Common myeloid progenitor, CD34-positive (primary cell): ENCODE data around the gene ZGRF1. TPM values are rescaled to one million over a fixed set of nuclear protein-coding genes. Genes with fewer than 3 reads are reported as not detected.

Experiments
- CTCF ChIA-PET: fragments of 350-600 bp; sonication (Branson Sonifier 250); formaldehyde crosslinking; loops from one replicate; lab custom pipeline; 2021; ENCODE audit warnings: antibody characterized with exemption; lab: Charles Lee
- POLR2A ChIA-PET: fragments of 350-600 bp; sonication (Branson Sonifier 250); formaldehyde crosslinking; loops from one replicate; lab custom pipeline; 2021; ENCODE audit warnings: antibody characterized with exemption; lab: Charles Lee
- DNase-seq, 3 donors: peaks; one replicate each; pipeline versions ENCODE4 v3.0.0 to v3.0.0-alpha.2; 2013
- H3K27ac ChIP-seq, 2 experiments: 1 replicate in 1 of 2; 2 replicates in 1 of 2; pipeline ENCODE4 v1.7.0; 2013; ENCODE audit warnings: inconsistent platforms in 2 of 2, low read length in 2 of 2, mild to moderate bottlenecking in 2 of 2, low read depth in 1 of 2, moderate library complexity in 1 of 2; ENCODE audit not compliant: severe bottlenecking in 2 of 2, insufficient read depth in 1 of 2, poor library complexity in 1 of 2
- H3K27me3 ChIP-seq, 5 experiments: replicated peaks in 2 of 5; 1 replicate in 3 of 5; 2 replicates in 2 of 5; pipeline versions ENCODE4 v1.6.1 to v1.7.0; 2013; ENCODE audit warnings: low read length in 4 of 5, mild to moderate bottlenecking in 2 of 5, moderate library complexity in 2 of 5, inconsistent platforms in 1 of 5; ENCODE audit not compliant: insufficient read depth in 5 of 5, control insufficient read depth in 4 of 5
- H3K36me3 ChIP-seq, 4 experiments: 1 replicate in 2 of 4; 2 replicates in 2 of 4; pipeline versions ENCODE4 v1.6.1 to v1.7.0; 2013; ENCODE audit warnings: low read length in 3 of 4, control low read depth in 1 of 4, mild to moderate bottlenecking in 1 of 4; ENCODE audit not compliant: control insufficient read depth in 4 of 4, insufficient read depth in 4 of 4
- H3K4me1 ChIP-seq, 4 experiments: 1 replicate in 3 of 4; 2 replicates in 1 of 4; pipeline versions ENCODE4 v1.6.1 to v1.7.1; 2013; ENCODE audit warnings: low read length in 3 of 4, mild to moderate bottlenecking in 3 of 4, control low read depth in 1 of 4, inconsistent platforms in 1 of 4, moderate library complexity in 1 of 4; ENCODE audit not compliant: control insufficient read depth in 4 of 4, insufficient read depth in 4 of 4; ENCODE audit errors: control extremely low read depth in 1 of 4
- H3K4me3 ChIP-seq, 7 experiments: 1 replicate in 4 of 7; 2 replicates in 3 of 7; pipeline versions ENCODE4 v1.5.1 to v1.7.0; 2013; ENCODE audit warnings: mild to moderate bottlenecking in 7 of 7, low read length in 6 of 7, moderate library complexity in 6 of 7, inconsistent platforms in 2 of 7, low read depth in 2 of 7, control low read depth in 1 of 7; ENCODE audit not compliant: insufficient read depth in 4 of 7, control insufficient read depth in 1 of 7; ENCODE audit errors: extremely low read depth in 1 of 7
- H3K9me3 ChIP-seq, 5 experiments: 1 replicate in 4 of 5; 2 replicates in 1 of 5; pipeline versions ENCODE4 v1.6.1 to v1.7.1; 2013; ENCODE audit warnings: low read length in 4 of 5, mild to moderate bottlenecking in 2 of 5, inconsistent platforms in 1 of 5, low read depth in 1 of 5, moderate library complexity in 1 of 5; ENCODE audit not compliant: control insufficient read depth in 4 of 5, insufficient read depth in 2 of 5; ENCODE audit errors: control extremely low read depth in 1 of 5
- WGBS: methylation state at CpG from one replicate; pipeline ENCODE4 v1.1.5; 2013; ENCODE audit not compliant: insufficient coverage; 5-methylcytosine and 5-hydroxymethylcytosine counted together
- polyA plus RNA-seq: library from polyadenylated mRNA; unstranded; fragments of 120-200 nt; gene quantifications from one replicate; pipeline ENCODE4 v1.2.1, GENCODE V29; 2013

The ZGRF1 gene, protein sequence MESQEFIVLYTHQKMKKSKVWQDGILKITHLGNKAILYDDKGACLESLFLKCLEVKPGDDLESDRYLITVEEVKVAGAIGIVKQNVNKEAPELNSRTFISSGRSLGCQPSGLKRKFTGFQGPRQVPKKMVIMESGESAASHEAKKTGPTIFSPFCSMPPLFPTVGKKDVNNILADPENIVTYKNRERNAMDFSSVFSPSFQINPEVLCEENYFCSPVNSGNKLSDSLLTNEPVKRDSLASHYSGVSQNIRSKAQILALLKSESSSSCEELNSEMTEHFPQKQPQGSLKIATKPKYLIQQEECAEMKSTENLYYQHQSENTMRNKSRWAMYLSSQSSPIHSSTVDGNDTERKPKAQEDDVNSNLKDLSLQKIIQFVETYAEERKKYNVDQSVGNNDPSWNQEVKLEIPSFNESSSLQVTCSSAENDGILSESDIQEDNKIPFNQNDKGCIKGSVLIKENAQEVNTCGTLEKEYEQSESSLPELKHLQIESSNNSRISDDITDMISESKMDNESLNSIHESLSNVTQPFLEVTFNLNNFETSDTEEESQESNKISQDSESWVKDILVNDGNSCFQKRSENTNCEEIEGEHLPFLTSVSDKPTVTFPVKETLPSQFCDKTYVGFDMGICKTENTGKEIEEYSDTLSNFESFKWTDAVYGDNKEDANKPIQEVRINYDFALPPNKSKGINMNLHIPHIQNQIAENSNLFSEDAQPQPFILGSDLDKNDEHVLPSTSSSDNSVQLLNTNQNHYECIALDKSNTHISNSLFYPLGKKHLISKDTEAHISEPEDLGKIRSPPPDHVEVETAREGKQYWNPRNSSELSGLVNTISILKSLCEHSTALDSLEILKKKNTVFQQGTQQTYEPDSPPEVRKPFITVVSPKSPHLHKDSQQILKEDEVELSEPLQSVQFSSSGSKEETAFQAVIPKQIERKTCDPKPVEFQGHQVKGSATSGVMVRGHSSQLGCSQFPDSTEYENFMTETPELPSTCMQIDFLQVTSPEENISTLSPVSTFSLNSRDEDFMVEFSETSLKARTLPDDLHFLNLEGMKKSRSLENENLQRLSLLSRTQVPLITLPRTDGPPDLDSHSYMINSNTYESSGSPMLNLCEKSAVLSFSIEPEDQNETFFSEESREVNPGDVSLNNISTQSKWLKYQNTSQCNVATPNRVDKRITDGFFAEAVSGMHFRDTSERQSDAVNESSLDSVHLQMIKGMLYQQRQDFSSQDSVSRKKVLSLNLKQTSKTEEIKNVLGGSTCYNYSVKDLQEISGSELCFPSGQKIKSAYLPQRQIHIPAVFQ (N-terminal part only)
- polyA plus RNA-seq, result 9.0 TPM

DNA sequence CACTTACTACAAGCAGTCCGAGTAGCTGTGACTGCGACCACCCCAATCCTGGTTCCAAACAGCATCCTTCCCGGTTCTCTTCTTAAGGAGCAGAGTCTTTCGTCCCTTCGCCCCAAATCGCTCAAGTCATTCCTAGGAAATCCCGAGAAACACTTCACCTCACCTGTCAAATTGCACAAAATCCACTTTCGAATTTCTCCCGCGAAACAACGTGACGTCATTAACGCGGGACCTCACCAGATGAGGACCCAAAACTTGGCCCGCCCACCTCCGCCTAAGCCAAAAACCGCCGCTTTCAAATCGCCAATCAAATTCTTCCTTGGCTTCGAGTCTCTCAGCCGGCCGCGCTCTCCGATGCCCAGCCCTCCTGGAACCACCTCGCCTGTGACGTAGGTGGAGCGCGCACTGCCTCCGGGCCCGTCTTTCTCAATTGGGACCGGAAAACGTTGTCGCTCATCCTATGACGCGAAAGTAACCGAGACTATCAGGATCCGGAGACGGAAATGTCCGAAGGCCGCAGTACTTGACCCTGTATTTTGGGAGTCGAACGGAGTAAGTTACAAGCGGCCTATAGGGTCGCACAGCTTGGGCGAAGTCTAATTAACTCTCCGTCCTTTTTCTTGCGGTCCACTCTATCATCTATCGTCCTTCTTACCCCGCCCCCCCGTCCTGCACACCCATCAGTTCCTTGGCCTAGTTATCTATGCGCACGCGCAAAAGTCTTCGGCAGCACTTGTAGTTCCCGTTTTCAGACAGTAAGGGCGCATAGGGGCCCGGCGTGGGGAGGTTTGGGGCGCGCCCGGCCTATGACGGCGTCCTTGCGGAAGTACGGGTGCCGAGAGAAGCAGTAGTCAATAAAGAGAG lies at the start of gene ZGRF1, which contains the start of gene LARP7:
TSS of gene ZGRF1 (minus strand) at position 222 of the 864 bp plus-strand sequence. CDS start 3,733 bp downstream, outside the sequence.
TSS of gene LARP7 (plus strand) at position 456 of the 864 bp plus-strand sequence. CDS start 7,527 bp downstream, outside the sequence.
- CTCF ChIA-PET, result interaction anchor here (0.6 to 1.8 kb wide), 8 partner anchors 11 to 346 kb away, joined by 3 to 6 read pairs (median 4); no protein-coding TSS in a partner anchor
- POLR2A ChIA-PET, result no interaction called here

DNA sequence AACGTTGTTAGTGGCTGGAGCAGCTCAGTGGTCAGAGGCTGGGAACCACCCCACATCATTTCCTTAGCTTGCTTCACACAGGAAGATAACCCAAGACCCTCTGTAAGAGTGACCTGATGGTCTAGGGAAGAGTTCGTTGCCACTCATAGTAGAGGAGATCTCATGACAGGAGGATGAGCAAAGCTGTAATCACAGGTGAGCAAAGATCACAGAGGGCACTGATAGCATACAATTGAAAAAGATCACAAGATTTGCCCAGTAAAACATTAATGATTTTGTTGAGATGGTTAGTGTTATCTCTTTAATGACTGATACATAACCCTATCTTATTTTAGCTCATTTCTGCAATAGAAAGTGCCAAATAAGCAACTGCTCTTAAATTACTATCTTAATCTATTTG lies 44.3 kb upstream of the ZGRF1 start:
- CTCF ChIA-PET, result no interaction called here
- Histone ChIP-seq H3K27me3 (no peaks in the 10 kb centered on the region), H3K4me1 (no peaks in the 10 kb centered on the region), H3K4me3 (no peak overlapping the region), H3K9me3 (no peaks in the 10 kb centered on the region), H3K27ac (no peak overlapping the region), H3K36me3 (no peaks in the 10 kb centered on the region)
- POLR2A ChIA-PET, result no interaction called here
- no peak for DNase-seq
- WGBS, result no CpG with 5 or more reads among the region's 2 CpGs

More for the DNA sequence above, at the start of gene ZGRF1, which contains the start of gene LARP7:
- Histone ChIP-seq H3K4me3 (peak within 1 kb of the TSS; percentile 72 to 100 (median 93)), H3K4me1 (peaks cover 12 to 25% (median 18%) of the 10 kb centered on the region in 4 experiments), H3K9me3 (no peaks in the 10 kb centered on the region), H3K27me3 (no peaks in the 10 kb centered on the region), H3K36me3 (peaks cover 3 to 9% (median 5%) of the 10 kb centered on the region in 4 experiments), H3K27ac (peak within 1 kb of the TSS; percentile 99 to 100)
- WGBS, result under 1% methylated on average over 52 of the region's 66 CpGs
- peak; percentile 99 to 100 (median 100) for DNase-seq

DNA sequence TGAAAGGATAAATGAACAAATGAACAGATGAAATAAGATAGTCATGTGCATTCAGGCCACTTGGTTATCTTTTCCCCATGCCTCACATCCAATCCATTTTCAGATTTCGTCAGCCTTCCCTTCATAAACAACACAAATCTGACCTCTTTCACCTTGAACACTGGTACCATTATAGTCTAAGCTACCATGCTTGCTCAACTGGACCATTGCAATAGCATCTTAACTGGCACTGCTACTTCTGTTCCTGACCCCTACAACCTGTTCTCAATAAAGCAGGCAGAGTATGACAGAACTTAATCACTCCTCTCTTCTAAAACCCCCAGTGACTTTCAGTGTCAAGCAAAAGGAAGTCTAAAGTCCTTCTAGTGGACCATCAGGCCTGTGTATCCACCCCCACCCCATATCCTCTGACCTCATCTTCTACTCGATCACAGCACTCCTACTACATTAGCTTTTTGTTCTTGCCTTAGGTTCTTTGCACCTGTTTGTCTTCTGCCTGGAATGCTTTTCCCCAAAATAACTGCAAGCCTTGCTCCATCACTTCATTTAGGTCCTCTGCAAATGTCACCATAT lies 40.9 kb upstream of the ZGRF1 start:
- no peak overlapping the region for H3K4me3 ChIP-seq
- DNase-seq, result no peak
- H3K27me3 ChIP-seq, result no peaks in the 10 kb centered on the region
- no peaks in the 10 kb centered on the region for H3K4me1 ChIP-seq
- CTCF ChIA-PET, result interaction anchor here (0.6 kb wide), 1 partner anchor 9 kb away, joined by 3 read pairs; no protein-coding TSS in a partner anchor
- POLR2A ChIA-PET, result no interaction called here
- H3K36me3 ChIP-seq, result no peaks in the 10 kb centered on the region
- WGBS, result 86% methylated on average over 1 of the region's 2 CpGs
- H3K27ac ChIP-seq, result no peak overlapping the region
- H3K9me3 ChIP-seq, result no peaks in the 10 kb centered on the region

DNA sequence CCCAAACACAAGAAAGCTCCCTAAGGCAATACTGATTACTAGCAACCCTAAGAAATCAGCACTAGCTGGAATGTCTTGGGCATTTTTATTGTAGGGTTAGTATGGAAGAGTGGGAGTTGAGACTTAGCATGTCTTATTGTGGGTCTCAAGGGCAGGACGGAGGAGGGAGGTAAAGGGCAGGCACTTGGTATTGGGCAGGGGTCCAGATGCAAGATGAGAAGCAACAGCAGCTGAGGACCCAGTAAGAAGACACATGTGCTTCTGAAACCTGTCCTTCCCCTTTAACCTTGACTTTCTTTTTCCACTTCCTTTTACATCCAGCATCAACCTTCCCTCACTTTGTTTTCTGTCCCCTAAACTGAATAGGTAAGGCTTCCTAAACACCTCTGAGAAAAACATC lies 37.7 kb upstream of the ZGRF1 start:
- Histone ChIP-seq H3K27me3 (no peaks in the 10 kb centered on the region), H3K4me1 (no peaks in the 10 kb centered on the region), H3K36me3 (no peaks in the 10 kb centered on the region), H3K27ac (no peak overlapping the region), H3K4me3 (no peak overlapping the region), H3K9me3 (no peaks in the 10 kb centered on the region)
- DNase-seq, result no peak
- no CpG with 5 or more reads among the region's 1 CpG for WGBS
- POLR2A ChIA-PET, result no interaction called here
- CTCF ChIA-PET, result no interaction called here

DNA sequence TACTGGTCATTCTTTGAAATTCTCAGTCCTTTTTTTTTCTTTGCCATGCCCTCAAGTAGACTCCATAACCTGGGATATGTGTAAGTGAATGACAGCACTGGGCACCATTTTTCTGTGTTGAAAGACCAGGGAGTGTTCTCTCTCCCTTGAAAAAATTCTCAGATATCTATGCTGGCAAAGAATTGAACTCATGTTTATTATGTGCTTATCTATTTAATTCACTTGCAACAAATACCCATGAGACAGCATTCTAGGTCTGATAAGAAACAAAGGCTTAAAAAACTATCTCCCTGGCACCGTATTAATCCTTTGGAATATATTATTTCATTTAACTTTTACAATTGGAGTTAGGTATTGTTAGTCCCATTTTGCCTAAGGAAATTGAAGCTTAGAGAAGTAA lies 37.0 kb upstream of the ZGRF1 start:
- Histone ChIP-seq H3K36me3 (no peaks in the 10 kb centered on the region), H3K4me1 (no peaks in the 10 kb centered on the region), H3K27me3 (no peaks in the 10 kb centered on the region), H3K4me3 (no peak overlapping the region), H3K27ac (no peak overlapping the region), H3K9me3 (no peaks in the 10 kb centered on the region)
- no CpG with 5 or more reads among the region's 1 CpG for WGBS
- POLR2A ChIA-PET, result no interaction called here
- CTCF ChIA-PET, result no interaction called here
- no peak for DNase-seq

DNA sequence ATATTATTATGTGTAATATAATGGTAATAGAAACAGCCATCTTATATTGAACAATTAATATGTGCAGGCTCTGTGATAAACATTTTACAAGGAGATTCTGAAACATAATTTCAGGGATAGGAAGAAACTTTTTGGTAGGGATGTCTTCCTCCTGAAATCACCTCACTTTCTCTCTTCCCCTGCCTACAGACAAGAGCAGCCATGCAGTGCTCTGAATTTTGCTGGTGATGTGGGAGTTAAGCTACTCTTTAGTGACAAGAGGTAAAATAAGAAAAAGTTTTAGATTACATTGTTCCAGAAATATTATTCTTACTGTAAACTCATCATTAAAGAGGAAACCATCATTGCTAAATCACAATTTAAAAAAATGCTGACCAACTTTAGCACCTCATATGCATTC lies 36.4 kb upstream of the ZGRF1 start:
- H3K9me3 ChIP-seq, result no peaks in the 10 kb centered on the region

More for the DNA sequence above, 36.4 kb upstream of the ZGRF1 start:
- DNase-seq, result no peak
- H3K4me3 ChIP-seq, result no peak overlapping the region
- CTCF ChIA-PET, result no interaction called here
- no peaks in the 10 kb centered on the region for H3K36me3 ChIP-seq
- no peaks in the 10 kb centered on the region for H3K27me3 ChIP-seq
- H3K4me1 ChIP-seq, result no peaks in the 10 kb centered on the region
- POLR2A ChIA-PET, result no interaction called here
- no peak overlapping the region for H3K27ac ChIP-seq
